Peyer's patch (tissue), 4 donors: Measurements from ENCODE around the gene GNAL.

ENCODE experiments used
- POLR2A ChIP-seq, 2 donors: fragments of 450-650 bp; IDR thresholded peaks; one replicate each; pipeline ENCODE4 v1.5.1; 2017; ENCODE audit warnings: antibody characterized with exemption in 2 of 2, mild to moderate bottlenecking in 2 of 2, moderate library complexity in 2 of 2
- TF ChIP-seq, protein P1 (sequence below), 6 experiments: fragments of 450-650 bp in 4 of 6; fragments of 200-600 bp in 2 of 6; sonication (generic) in 1 of 6; IDR thresholded peaks; one replicate each; pipeline ENCODE4 v1.5.1; 2017 to 2019; ENCODE audit warnings: antibody characterized with exemption in 6 of 6, mild to moderate bottlenecking in 3 of 6, moderate library complexity in 1 of 6

DNA sequence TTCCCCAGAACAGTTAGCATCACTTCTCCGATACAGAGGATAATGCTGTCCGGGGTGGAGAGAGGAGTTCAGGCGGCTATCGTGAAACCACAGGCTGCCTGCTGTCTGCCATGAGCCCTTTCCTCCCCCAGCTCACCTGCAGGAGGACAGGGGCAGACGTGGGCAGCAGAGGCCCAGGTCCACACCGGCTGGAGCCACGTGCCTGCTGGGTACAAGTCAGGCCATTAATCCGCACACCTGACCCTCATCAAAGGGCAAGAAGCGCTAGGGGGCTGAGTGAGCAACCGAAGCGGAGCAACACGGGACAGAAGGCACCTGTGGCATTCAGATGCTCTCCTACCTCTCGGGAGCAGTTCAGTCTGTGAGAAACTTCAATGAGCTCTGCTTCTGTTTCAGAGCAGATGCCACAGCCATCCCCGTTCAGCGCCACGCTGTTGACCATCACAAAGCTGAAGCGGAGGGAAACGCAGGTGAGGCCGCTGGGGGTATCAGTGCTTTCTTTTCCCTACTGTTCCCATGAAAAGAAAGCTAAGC lies 197.6 kb downstream of the GNAL start:
- no peak for TF ChIP-seq POLR2A (IDR thresholded peaks at IDR 0.05)
- TF ChIP-seq, protein P1, sequence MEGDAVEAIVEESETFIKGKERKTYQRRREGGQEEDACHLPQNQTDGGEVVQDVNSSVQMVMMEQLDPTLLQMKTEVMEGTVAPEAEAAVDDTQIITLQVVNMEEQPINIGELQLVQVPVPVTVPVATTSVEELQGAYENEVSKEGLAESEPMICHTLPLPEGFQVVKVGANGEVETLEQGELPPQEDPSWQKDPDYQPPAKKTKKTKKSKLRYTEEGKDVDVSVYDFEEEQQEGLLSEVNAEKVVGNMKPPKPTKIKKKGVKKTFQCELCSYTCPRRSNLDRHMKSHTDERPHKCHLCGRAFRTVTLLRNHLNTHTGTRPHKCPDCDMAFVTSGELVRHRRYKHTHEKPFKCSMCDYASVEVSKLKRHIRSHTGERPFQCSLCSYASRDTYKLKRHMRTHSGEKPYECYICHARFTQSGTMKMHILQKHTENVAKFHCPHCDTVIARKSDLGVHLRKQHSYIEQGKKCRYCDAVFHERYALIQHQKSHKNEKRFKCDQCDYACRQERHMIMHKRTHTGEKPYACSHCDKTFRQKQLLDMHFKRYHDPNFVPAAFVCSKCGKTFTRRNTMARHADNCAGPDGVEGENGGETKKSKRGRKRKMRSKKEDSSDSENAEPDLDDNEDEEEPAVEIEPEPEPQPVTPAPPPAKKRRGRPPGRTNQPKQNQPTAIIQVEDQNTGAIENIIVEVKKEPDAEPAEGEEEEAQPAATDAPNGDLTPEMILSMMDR (IDR thresholded peaks at IDR 0.05), result no peak
